Thoracic aorta (tissue), 2 donors: ENCODE results near the gene SNX33. TPM values are rescaled to one million over a fixed set of nuclear protein-coding genes. Genes with fewer than 3 reads are reported as not detected.
"Not testable (repeated sequence)": the region's sequence is repeated elsewhere in the genome, so short reads cannot be mapped to it uniquely, and the experiment has no call there.

Experiments used
- ATAC-seq: fragments of 150-250 bp; one replicate; pipeline ENCODE4 v1.8.0; 2017; ENCODE audit warnings: low read depth; ENCODE audit not compliant: insufficient number of reproducible peaks, low FRiP score
- DNase-seq: peaks from one replicate; pipeline ENCODE4 v3.0.0-alpha.2; 2020; ENCODE audit warnings: low spot score
- H3K27ac ChIP-seq, 2 donors: fragments of 200-600 bp; sonication (generic); 1 replicate in 1 of 2; 2 replicates in 1 of 2; pipeline ENCODE4 v1.5.1; 2016; ENCODE audit warnings: mild to moderate bottlenecking in 2 of 2, moderate library complexity in 2 of 2
- H3K27me3 ChIP-seq: fragments of 200-600 bp; sonication (generic); replicated peaks from 2 replicates; pipeline ENCODE4 v1.6.0; 2016; ENCODE audit warnings: mild to moderate bottlenecking; ENCODE audit not compliant: insufficient read depth
- H3K36me3 ChIP-seq: fragments of 200-600 bp; sonication (generic); one replicate; pipeline ENCODE4 v1.5.1; 2016
- H3K4me1 ChIP-seq, 2 donors: fragments of 200-600 bp; sonication (generic); 1 replicate in 1 of 2; 2 replicates in 1 of 2; pipeline versions ENCODE4 v1.5.1 to v1.6.0; 2016; ENCODE audit warnings: low read depth in 2 of 2, mild to moderate bottlenecking in 1 of 2; ENCODE audit not compliant: control insufficient read depth in 1 of 2
- H3K4me3 ChIP-seq: fragments of 200-600 bp; sonication (generic); 2 replicates; pipeline ENCODE4 v1.5.1; 2016; ENCODE audit warnings: mild to moderate bottlenecking
- H3K9me3 ChIP-seq: fragments of 200-600 bp; sonication (generic); 2 replicates; pipeline ENCODE4 v1.5.1; 2016
- total RNA-seq, 2 donors: library from RNA; depleted of rRNA; stranded (reverse); fragments of >200 nt; gene quantifications; one replicate each; pipeline versions ENCODE4 v1.1.0 to v1.2.3, GENCODE V29; 2016
- TF ChIP-seq, protein P1 (sequence below): fragments of 200-600 bp; sonication (generic); IDR thresholded peaks from one replicate; pipeline ENCODE4 v1.5.1; 2019; ENCODE audit warnings: antibody characterized with exemption

The SNX33 gene
- total RNA-seq, 2 donors from 2014 or later: 45.1 to 57.3 TPM

DNA sequence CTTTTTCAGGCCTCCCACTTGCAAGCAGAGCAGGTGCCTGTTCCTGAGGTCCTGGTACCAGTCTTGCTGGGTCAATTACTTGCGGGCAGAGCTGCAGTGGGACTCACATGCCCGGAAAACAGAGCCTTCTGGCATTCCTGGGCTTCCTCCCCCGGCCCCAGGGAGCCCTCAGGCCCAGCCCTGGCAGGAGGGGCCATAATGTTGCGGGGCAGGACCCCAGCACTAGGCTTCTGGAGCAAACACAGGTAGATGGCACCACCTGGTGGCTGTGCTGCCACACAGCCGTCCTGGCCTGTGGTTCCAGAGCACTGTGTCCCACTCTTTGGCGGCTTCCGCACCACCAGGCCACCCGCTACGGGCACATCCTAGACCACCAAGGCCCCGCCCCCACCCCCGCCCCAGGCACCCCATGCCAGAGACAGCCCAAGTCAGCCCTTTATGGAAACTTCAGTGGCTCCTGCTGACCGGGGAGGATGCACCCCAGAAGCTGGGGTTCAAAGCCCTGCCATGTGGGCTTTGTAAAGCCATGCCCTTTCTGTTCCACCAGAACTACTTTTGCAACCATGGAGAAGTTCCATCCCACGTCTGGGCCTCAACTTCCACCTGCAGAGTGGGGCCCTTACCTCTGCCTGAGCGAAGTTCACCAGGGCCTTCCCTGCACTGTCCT is 36.1 kb downstream of the SNX33 start:
- not testable (repeated sequence) for H3K27me3 ChIP-seq, DNase-seq, H3K9me3 ChIP-seq, H3K4me3 ChIP-seq, ATAC-seq
- peaks cover 6 to 28% of the 10 kb centered on the region in 2 donors for H3K4me1 ChIP-seq
- H3K27ac ChIP-seq: peak overlapping the region; percentile 49 to 62
- TF ChIP-seq, protein P1, sequence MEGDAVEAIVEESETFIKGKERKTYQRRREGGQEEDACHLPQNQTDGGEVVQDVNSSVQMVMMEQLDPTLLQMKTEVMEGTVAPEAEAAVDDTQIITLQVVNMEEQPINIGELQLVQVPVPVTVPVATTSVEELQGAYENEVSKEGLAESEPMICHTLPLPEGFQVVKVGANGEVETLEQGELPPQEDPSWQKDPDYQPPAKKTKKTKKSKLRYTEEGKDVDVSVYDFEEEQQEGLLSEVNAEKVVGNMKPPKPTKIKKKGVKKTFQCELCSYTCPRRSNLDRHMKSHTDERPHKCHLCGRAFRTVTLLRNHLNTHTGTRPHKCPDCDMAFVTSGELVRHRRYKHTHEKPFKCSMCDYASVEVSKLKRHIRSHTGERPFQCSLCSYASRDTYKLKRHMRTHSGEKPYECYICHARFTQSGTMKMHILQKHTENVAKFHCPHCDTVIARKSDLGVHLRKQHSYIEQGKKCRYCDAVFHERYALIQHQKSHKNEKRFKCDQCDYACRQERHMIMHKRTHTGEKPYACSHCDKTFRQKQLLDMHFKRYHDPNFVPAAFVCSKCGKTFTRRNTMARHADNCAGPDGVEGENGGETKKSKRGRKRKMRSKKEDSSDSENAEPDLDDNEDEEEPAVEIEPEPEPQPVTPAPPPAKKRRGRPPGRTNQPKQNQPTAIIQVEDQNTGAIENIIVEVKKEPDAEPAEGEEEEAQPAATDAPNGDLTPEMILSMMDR: peak; percentile 70
- H3K36me3 ChIP-seq: peaks cover 84% of the 10 kb centered on the region

DNA sequence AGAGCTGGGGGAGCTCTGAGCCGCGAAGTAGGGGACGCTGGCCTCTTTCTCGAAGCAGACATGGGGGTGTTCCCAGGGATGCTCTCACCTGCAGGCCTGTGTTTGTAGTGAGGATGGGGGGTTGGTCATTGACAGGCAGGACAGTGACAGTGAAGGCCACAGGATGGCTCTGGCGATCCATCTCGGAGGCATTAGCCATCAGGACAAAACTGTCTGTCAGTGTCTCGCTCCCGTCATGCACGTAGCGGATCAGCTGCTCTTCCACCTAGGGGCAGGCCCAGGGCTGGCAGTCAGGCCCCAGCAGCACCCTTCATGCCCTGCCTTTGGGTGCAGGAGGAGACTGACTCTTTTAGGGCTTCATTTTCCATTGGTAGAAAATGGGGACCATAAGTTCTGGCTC is 36.9 kb downstream of the SNX33 start:
- H3K9me3 ChIP-seq: no peaks in the 10 kb centered on the region
- TF ChIP-seq, protein P1: no peak
- H3K4me1 ChIP-seq: peaks cover 6 to 28% of the 10 kb centered on the region in 2 donors
- H3K4me3 ChIP-seq: no peak overlapping the region
- no peak for ATAC-seq
- H3K27me3 ChIP-seq: no peaks in the 10 kb centered on the region
- peak overlapping the region in 1 of 2 donors; percentile 41 for H3K27ac ChIP-seq
- H3K36me3 ChIP-seq: peaks cover 85% of the 10 kb centered on the region
- no peak for DNase-seq

DNA sequence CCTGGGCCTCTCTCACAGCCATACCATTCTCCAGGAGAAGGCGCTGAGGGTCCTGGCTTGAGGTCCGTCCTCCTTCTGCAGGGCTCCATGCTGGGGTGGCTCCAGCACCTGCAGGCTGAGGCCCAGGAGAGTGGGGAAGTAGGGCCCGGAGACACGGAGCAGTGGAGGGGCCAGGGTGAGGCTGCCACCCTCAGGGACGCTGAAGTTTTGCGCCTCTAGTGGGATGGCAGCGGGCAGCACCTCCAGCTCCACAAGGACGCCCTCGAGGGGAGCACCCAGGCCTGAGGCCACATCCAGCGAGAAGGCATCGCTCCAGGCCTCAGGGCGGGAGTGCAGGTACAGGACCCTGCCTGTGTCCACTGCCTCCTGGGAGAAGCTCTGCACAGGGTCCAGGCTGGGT is 37.5 kb downstream of the SNX33 start:
- Histone ChIP-seq H3K36me3 (peaks cover 83% of the 10 kb centered on the region), H3K27ac (no peak overlapping the region), H3K4me3 (no peak overlapping the region), H3K9me3 (no peaks in the 10 kb centered on the region), H3K27me3 (no peaks in the 10 kb centered on the region), H3K4me1 (peaks cover 6 to 28% of the 10 kb centered on the region in 2 donors)
- ATAC-seq: no peak
- TF ChIP-seq, protein P1: no peak
- DNase-seq: no peak

DNA sequence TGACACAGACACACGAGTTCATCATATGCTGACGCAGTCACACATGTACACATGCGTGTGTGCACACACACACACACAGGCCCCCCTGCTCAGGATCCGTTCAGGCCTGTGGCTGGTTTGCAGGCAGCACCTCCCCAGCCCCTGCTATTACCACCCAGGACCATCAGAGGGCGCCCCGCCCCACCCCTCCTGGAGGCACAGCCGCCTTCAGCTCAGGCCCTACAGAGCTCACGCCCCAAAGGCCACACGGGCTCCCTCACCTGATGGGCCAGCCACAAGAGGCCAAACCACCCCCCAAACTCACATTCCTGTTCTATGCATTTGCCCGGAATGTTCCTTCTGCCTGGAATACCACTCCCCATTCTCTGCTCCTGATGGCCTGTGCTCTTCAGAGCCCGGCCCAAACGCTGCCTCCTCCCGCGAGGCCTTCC is 38.5 kb downstream of the SNX33 start:
- H3K27ac ChIP-seq: peak overlapping the region in 1 of 2 donors; percentile 61

DNA sequence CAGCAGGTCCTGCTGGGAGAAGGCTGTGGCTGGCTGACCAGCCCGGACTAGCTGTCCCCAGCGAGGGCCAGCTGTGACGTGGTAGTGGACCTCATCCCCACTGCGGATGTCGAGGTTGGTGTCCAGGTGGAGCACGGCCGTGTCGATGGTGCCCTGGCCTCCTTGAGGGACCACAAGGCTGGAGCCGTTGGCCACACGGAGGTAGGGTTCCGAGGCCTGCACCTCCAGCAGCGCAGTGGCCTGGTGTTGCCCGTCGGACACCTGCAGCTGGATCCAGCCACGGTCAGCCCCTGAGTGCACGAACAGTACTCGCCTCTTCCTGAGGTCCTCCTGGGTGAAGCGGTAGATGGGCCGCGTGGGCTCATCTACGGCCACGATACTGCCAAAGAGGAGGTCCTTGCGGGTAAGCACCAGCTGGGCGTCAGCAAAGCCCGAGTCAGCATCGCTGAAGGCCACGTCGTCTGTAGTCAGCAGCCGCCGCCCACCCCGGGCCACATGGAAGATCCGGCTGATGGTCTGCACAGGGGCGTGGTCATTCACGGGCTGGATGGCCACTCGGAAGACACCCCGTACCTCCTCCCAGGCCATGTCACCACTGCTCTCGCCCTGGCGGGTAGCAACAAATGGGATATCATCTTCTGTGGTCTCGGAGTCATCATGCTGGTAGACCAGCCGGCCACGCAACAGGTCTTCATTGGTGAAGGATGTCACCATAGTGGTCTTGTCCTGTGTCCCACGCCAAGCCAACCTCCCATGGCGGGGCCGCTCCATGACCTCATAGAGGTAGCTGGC is 40.0 kb downstream of the SNX33 start:
- no peaks in the 10 kb centered on the region for H3K27me3 ChIP-seq
- no peak for ATAC-seq
- no peak overlapping the region for H3K4me3 ChIP-seq
- peaks cover 86% of the 10 kb centered on the region for H3K36me3 ChIP-seq
- H3K27ac ChIP-seq: no peak overlapping the region
- DNase-seq: no peak
- TF ChIP-seq, protein P1: no peak
- H3K4me1 ChIP-seq: peaks cover 6 to 35% of the 10 kb centered on the region in 2 donors
- no peaks in the 10 kb centered on the region for H3K9me3 ChIP-seq

More for the DNA sequence above, 38.5 kb downstream of the SNX33 start:
- Histone ChIP-seq H3K36me3 (peaks cover 84% of the 10 kb centered on the region), H3K4me1 (peaks cover 6 to 28% of the 10 kb centered on the region in 2 donors)
- not testable (repeated sequence) for H3K4me3 ChIP-seq, ATAC-seq, H3K9me3 ChIP-seq, H3K27me3 ChIP-seq, DNase-seq
- TF ChIP-seq, protein P1: peak; percentile 89
